ENCODE measurements around the gene CD52. TPM values are rescaled to one million over a fixed set of nuclear protein-coding genes. Genes with fewer than 3 reads are reported as not detected.
"Not testable (repeated sequence)": the region's sequence is repeated elsewhere in the genome, so short reads cannot be mapped to it uniquely, and the experiment has no call there.

Gene CD52
- total RNA-seq, 1 donor from 2014 or later = not detected

DNA sequence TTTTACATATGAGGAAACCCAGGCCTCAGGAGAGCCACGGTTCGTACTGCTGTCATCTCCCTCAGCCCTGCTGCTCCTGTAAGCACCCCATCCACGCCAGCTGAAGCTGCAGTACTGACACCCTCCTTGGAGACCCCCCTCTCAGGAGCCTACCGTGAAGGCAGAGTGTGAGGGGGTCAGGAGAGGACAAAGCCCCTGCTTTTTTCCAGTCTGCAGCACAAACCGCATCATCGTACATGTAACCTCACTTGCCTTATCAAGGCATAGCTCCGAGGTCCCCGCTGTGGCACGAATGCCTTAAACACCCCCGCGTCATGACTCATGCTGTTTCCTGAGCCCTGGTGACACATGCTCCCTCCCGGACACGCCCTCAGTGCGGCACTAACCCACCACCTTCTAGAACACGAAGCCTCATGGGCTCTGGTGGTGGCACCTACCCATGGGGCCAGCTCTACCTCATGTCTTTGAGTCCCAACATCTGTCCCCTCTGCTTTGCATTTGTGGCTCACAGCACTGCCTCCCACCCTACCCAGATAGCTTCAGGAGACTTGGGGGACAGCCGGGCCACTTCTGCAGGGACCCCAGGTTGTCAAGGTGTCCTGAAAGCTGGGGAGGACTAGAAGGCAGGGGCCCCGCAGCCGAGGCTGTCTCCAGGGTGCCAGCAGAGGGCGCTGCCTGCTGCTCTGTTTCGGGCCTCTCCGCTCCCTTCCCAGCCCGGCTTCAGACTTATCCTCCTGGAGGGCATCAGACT is 33.0 kb upstream of the CD52 start:
- DNase-seq (ENCODE audit: low read depth) = peak; percentile 87

- DNase-seq (ENCODE audit: low read depth) = no peak
These were observed 32.2 kb upstream of the CD52 start for GRCh38 chr1:26285366-26286063.

DNA sequence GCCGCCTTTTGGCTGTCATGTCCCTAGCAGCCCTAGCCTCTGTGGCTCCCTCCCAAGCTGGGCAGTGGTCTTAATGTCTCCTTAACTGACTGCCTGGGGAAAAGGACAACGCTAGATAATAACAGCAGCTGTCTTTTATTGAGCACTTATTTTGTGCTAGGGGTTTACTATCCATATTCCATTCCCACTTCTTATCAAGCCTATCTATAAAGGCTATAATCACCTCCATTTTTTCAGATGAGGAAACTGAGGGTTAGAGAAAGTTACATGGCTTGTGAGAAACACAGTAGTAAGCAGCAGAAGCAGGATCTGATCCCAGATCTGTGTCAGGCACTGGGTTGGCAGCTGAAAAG is 31.7 kb upstream of the CD52 start:
- no peak for DNase-seq (ENCODE audit: low read depth)

- no peak for DNase-seq (ENCODE audit: low read depth)
These were observed 30.6 kb upstream of the CD52 start for GRCh38 chr1:26287033-26287711.

- no peak for DNase-seq (ENCODE audit: low read depth)
These were observed 29.9 kb upstream of the CD52 start for GRCh38 chr1:26287811-26288210.

- no peak for DNase-seq (ENCODE audit: low read depth)
These were observed 29.3 kb upstream of the CD52 start for GRCh38 chr1:26288311-26288941.

GRCh38 chr1:26289158-26290059 is 28.3 kb upstream of the CD52 start:
- DNase-seq (ENCODE audit: low read depth) = peak; percentile 36

DNA sequence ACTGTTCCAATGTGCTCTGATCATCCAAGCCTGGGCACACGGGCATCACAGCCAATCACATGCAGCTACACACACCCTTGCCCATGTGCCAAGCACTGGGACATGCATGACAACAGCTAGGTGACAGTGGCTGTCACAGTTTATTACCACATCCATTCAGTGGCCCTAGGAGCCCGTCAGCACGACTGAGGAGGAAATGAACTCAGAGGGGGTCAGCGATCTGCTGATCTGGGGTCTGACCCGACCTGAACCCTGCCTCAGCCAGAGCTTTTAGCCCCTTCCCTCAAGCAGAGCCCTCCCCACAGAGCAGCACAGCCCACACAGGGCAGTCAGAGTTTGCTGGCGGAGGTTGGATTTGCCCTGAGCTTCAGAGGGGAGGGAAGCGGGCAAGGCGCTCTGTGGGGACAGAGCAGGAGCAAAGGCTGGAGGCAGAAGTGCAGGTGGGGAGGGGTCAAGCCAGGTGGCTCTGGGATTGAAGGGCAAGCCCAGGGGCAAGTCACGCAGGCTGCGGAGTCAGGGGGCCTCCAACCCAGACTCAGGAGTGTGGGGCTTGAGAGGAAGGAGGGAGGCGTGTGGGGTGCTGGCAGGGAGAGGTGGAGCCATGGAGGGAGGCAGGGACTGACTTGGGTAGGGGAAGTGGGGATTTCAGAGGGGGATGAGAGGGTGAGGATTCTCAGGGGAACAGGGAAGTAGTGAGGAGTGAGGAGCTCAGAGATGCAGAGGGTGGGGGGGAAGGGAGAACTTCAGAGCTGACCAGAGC is 27.5 kb upstream of the CD52 start:
- DNase-seq (ENCODE audit: low read depth) = no peak

GRCh38 chr1:26290882-26291261 is 26.9 kb upstream of the CD52 start:
- DNase-seq (ENCODE audit: low read depth) = no peak

DNA sequence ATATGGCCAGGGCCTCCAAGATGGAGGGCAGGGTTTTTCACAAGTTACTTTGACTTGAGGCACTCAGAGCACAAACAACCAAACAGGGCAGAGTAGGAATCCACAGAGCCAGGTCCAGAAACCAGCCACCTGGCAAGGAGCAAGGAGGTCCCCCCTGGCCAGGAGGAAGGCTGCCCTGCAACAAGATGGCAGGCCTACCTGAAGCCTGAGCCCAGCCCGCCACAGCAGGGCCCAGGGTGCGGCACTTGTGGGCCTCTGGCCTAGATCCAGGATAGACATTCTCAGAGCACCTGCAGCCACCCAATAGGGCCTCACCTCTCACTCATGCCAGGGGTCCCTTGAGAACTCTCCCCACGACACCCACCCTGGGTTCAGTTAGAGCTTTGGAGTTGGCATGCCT is 26.3 kb upstream of the CD52 start:
- DNase-seq (ENCODE audit: low read depth) = no peak

DNA sequence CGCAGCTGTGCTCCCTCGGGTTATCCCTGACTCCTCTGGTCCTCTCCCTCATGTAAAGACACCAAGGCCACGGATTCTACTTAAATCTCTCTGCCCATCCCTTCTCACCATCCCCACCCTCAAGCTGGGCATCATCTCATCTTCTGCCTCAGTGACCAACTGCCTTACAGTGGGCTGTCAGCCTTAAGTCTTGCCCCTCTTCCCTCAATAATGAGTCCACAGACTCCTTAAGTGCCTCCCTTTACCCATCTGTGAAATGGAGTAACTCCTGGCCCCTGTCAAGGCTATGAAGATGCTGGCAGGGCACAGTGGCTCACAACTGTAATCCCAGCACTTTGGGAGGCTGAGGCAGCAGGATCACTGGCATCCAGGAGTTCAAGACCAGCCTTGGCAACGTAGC is 25.8 kb upstream of the CD52 start:
- no peak for DNase-seq (ENCODE audit: low read depth)

DNA sequence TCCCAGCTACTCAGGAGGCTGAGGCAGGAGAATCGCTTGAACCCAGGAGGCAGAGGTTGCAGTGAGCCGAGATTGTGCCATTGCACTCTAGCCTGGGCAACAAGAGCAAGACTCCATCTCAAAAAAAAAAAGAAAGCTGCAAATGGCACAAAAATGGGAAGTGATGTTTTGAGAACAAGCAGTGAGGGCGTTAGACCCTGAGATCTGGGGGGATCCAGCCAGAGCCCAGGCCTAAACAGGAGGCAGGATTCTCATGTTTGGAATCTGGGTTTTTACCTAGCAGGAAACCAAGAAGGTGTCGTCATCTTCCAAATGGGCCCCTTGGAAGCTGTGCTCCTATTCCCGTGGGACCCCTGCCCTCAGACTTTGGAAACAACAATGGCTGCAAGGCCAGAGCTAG is 25.0 kb upstream of the CD52 start:
- not testable (repeated sequence) for DNase-seq (ENCODE audit: low read depth)

DNA sequence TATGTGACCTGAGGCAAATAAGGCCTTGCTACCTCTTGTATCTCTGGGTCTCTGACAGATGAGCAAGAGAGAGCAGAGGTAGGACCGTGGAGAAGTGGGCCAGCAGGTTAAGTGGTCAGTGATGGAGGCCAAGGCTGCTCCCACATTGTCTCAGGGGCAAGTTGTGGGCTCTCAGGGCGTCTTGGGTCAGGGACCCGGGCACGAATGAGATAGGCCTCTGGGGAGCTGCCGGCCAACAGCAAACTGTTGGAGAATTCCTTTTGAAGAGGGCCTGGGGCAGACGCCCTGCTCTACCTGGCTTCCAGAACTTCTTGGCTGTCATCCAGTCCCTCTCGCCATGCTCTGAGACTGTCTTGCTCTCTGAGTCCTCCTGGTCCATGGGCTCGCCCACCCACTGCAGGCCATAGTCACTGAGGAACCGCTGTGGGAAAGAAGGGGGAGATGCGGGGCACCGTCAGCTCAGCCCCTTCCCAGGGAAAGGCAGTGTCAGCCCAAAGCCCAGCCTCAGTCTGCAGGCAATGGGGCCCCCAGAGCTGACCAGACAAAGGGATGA is 23.8 kb upstream of the CD52 start:
- no peak for DNase-seq (ENCODE audit: low read depth)

GRCh38 chr1:26295194-26296138 is 22.3 kb upstream of the CD52 start:
- no peak for DNase-seq (ENCODE audit: low read depth)

GRCh38 chr1:26296340-26297056 is 21.3 kb upstream of the CD52 start:
- no peak for DNase-seq (ENCODE audit: low read depth)

DNA sequence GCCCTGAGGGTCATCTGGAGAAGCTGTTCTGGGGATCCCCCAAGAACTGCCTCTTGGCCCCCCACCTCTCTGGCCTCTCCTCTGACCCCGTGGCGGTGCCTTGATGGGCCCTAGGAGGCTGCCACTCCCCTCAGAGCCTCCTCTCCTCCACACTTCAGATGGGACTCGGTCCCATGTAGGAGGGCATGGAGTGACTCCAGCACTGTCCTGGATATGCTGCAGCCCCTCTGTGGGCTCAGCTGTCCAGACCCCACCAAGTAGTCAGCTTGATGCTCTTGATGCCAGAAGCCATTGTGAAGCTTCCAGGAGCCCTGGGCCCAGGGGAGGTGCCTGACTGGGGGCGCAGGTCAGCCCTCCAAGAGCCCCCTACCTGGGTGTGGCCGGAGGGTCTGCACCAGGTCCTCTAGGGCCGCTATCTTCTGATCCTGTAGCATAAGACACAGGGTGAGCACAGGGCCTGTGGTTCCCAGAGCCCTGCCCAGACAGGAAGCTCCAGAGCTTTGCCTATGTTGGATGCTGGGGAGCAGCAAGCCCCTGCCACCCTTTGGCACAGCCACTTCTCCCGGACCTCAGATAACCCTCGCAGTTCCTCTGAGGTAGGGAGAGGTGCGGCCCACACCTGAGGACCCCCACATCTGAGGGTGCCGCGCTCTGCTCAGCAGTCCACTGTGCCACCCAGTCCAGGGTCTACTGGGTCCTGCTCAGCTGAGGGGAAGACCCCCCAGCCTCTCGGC is 20.5 kb upstream of the CD52 start:
- no peak for DNase-seq (ENCODE audit: low read depth)

DNA sequence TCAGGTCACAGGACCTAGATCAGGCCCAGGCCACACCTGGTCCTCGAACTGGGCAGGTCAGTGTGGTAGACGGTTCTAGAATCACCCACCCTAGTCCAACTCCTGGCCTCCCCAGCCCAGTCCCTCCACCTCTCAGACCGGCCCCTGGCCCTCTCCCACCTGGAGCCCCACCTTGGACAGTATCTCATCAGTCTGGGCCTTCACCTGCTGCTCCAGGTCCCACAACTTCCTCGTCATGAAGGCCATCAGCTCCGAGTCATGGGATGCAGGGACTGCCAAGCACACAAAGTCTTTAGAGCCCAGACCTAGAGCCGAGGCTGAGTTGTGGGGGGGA is 20.0 kb upstream of the CD52 start:
- DNase-seq (ENCODE audit: low read depth) = no peak

All from renal cortical epithelial cell (primary cell).